Skin epidermis (tissue), 12 donors: ENCODE measurements around the gene USB1.
A peak's percentile ranks its signal among the peaks of the same experiment; 100 is the strongest.

Experiments used
- H3K27ac ChIP-seq, 21 experiments: fragments of 200-600 bp; sonication (generic) in 11 of 21; one replicate each; pipeline ENCODE4 v1.5.0; 2020; ENCODE audit warnings: mild to moderate bottlenecking in 3 of 21, inconsistent platforms in 2 of 21, moderate library complexity in 2 of 21
- H3K4me3 ChIP-seq, 7 experiments: fragments of 200-600 bp; sonication (generic) in 2 of 7; one replicate each; pipeline ENCODE4 v1.5.0; 2020; ENCODE audit warnings: inconsistent platforms in 2 of 7, mild to moderate bottlenecking in 2 of 7, moderate library complexity in 1 of 7

USB1 gene

DNA sequence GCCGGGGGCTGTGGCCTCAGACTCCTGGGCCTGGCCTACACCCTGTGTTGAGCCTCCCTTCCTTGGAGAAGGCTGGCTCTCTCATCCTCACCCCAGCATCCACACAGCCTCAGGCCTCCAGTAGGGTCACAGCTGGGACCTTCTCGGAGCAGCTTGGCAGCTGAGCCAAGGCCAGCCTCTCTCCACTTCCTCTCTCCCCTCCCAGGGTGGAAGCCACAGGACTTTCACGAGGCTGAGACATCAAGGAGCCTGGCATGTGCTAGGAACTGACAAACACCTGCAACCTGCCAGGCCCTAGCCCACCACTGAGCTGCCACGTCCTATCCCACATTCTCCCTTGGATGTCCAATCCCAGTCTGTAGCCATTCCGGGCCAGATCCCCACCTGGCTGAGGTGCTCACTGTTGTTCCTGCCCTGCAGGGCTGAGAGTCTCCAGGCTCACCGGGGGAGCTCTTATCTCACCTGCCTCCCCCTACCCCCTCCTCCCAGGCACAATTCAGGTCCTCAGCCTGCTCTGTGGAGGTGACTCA lies 27.4 kb downstream of the USB1 start:
- H3K4me3 ChIP-seq = no peak overlapping the region
- H3K27ac ChIP-seq = no peak overlapping the region

GRCh38 chr16:58029410-58029809 lies 28.2 kb downstream of the USB1 start:
- H3K27ac ChIP-seq = no peak overlapping the region

GRCh38 chr16:58030136-58030840 lies 29.1 kb downstream of the USB1 start:
- H3K27ac ChIP-seq = no peak overlapping the region
- no peak overlapping the region for H3K4me3 ChIP-seq

More at GRCh38 chr16:58029410-58029809, 28.2 kb downstream of the USB1 start:
- no peak overlapping the region for H3K4me3 ChIP-seq

- peak overlapping the region in 3 of 21 experiments; percentile 7 to 11 (median 7) for H3K27ac ChIP-seq
- H3K4me3 ChIP-seq = no peak overlapping the region
Observed at GRCh38 chr16:58031016-58031800, 30.0 kb downstream of the USB1 start.

DNA sequence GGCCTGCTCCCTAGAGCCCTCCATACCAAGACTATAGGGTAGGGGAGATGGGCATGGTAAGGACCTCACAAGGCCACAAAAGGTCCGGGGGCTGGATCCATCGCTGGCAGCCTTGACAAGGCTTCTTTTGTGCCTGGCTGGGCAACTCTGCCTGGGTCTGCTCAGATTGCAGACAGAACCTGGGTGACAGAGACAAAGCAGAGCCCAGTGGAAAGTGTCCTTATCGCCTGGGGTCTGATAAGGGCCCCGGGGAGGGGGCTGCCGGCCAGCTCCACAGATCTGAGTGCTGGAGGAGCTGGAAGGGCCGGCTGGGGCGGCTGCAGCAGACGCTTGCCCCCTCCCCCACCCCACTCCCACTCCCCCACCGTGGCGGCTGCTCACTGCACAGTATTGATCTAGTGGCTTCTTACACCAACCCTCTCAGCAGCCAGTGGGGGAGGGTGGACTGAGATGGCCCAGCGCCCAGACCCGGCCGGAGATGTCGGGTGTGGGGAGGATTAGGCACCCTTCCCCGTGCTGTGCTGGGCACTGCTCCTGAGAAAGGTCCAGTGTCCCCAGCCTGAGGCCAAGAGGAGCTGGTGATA lies 31.6 kb downstream of the USB1 start:
- H3K4me3 ChIP-seq = no peak overlapping the region
- H3K27ac ChIP-seq = no peak overlapping the region

DNA sequence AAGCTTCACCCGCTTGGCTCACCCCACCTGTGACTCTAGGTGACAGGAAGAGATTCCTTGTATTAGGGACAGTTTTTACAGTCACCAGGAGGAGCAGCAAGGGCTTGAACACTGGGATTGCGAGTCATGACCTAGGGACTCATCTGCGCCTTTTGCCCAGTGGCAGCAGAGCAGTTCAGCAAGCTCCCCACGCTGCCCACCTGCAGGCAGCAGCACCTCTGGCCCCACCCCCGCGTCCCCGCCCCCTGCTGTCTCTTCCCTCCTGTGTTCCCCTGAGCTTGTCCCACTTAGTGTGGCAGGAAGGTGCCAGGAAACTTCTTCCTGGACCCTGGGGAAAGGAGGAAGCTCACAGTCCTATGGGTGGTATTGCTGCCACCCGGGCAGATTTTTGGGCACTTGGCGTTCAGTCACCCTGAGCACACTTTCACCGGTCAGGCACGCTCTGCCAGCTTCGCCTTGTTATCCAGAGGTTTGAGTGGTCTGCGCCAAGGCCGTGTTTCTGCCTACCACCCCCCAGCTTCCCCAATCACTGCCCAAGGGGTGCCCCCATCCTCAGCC lies 33.0 kb downstream of the USB1 start:
- H3K27ac ChIP-seq = no peak overlapping the region
- no peak overlapping the region for H3K4me3 ChIP-seq

GRCh38 chr16:58034774-58035173 lies 33.6 kb downstream of the USB1 start:
- Histone ChIP-seq H3K4me3 (no peak overlapping the region), H3K27ac (no peak overlapping the region)

- Histone ChIP-seq H3K27ac (no peak overlapping the region), H3K4me3 (no peak overlapping the region)
Observed at GRCh38 chr16:58035356-58036170, 34.4 kb downstream of the USB1 start.

- no peak overlapping the region for H3K4me3 ChIP-seq
- no peak overlapping the region for H3K27ac ChIP-seq
Observed at GRCh38 chr16:58036943-58037342, 35.7 kb downstream of the USB1 start.

GRCh38 chr16:58037365-58038057 lies 36.3 kb downstream of the USB1 start:
- Histone ChIP-seq H3K4me3 (no peak overlapping the region), H3K27ac (no peak overlapping the region)

DNA sequence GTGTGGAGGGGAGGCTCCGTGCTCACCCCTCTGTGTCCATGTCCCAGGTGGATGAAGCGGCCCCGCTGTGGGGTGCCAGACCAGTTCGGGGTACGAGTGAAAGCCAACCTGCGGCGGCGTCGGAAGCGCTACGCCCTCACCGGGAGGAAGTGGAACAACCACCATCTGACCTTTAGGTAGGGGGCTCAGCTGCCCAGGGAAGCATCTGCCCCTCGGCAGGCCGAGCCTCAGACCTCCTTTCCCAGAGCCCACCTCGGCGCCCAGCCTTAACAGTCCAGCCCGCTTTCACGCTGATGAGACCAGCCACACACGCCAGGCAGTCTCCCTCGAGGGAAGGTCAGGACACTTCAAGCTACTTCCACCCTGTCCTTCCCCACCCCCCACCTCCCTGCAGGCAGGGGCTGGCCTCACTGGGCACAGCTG lies 37.0 kb downstream of the USB1 start:
- H3K4me3 ChIP-seq = no peak overlapping the region
- H3K27ac ChIP-seq = no peak overlapping the region

- no peak overlapping the region for H3K27ac ChIP-seq
- no peak overlapping the region for H3K4me3 ChIP-seq
Observed at GRCh38 chr16:58039829-58040495, 38.8 kb downstream of the USB1 start.

DNA sequence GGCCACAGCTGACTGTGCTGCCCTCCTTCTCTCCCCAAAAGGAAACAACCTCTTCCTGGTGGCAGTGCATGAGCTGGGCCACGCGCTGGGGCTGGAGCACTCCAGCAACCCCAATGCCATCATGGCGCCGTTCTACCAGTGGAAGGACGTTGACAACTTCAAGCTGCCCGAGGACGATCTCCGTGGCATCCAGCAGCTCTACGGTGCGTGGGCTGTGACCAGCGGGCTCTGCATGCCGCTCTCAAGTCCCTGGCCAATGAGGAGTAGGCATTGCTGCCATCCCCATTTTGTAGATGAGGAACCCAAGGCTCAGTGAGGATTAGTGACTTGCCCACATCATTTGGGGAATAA lies 39.3 kb downstream of the USB1 start:
- no peak overlapping the region for H3K4me3 ChIP-seq
- H3K27ac ChIP-seq = no peak overlapping the region

DNA sequence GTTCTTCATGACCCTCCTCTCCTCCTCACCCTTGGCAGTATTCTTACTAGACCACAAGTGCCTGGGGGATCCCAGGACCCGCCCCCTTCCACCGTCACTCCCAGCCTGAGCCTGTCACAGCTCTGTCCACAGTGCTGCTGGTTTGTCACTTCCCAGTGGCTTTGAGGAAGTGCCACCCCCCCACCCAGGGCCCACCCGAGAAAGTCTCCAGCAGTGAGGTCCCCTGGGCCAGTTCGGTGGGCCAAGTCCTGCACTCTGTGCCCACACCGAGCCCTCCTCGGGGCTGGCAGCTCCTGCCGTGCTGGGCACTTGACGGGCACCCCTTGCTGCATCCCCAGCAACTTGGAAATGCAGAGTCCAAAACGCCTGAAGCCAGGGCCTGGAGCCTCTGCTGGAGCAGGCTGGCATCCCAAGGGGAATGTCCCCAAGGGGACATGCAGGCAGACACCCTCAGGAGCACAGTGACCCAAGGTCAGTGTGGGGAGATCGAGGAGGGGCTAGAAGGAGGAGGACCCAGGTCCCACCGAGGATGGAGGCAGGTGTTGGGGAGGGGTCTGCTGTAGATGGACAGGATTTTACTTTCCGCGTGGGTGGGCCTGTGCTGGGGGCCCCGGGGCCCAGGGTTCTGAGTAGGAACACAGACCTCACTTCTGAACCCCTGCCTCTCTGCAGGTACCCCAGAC lies 39.9 kb downstream of the USB1 start:
- no peak overlapping the region for H3K27ac ChIP-seq
- H3K4me3 ChIP-seq = no peak overlapping the region

DNA sequence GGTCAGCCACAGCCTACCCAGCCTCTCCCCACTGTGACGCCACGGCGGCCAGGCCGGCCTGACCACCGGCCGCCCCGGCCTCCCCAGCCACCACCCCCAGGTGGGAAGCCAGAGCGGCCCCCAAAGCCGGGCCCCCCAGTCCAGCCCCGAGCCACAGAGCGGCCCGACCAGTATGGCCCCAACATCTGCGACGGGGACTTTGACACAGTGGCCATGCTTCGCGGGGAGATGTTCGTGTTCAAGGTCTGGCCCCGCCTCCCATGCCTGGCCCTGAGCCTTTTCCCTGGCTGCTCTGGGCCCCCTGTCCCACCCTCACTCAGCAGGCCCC lies 40.4 kb downstream of the USB1 start:
- no peak overlapping the region for H3K4me3 ChIP-seq
- H3K27ac ChIP-seq = no peak overlapping the region

- Histone ChIP-seq H3K27ac (no peak overlapping the region), H3K4me3 (no peak overlapping the region)
Observed at GRCh38 chr16:58042001-58042885, 41.0 kb downstream of the USB1 start.

DNA sequence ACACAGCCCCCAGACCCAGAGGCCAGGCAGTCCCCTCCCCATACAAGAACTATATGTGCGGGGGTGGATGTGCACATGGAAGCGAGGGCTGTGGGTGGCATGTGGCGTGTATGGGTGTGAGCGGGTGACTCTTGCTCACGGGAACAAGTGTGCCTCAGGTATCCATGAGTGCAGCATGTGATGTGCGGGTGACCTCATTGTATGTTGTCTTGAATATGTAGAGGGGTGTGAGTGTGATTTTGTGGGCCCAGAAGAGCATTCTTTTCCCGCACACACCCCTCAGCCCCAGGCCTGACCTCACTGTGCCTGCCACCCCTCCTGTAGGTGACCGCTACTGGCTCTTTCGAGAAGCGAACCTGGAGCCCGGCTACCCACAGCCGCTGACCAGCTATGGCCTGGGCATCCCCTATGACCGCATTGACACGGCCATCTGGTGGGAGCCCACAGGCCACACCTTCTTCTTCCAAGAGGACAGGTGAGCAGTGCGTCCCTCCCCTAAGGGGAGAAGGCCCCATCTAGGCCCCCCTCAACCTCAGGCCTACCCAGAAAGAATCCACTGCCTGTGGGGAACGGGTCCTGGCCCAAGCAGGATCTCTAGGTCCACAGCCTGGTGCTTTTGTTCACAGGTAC lies 41.8 kb downstream of the USB1 start:
- H3K27ac ChIP-seq = no peak overlapping the region
- H3K4me3 ChIP-seq = no peak overlapping the region
